GM18517 (cell line): ENCODE results near the gene NPIPB6.
"Not testable (repeated sequence)": the region's sequence is repeated elsewhere in the genome, so short reads cannot be mapped to it uniquely, and the experiment has no call there.

Experiments used
- ATAC-seq: cut with Tn5 transposase; IDR thresholded peaks from one replicate; pipeline ENCODE4 v1.9.1; 2021; ENCODE audit warnings: mild to moderate bottlenecking, moderate library complexity; ENCODE audit not compliant: unreplicated experiment

The NPIPB6 gene

GRCh38 chr16:28363408-28363807, at the start of gene NPIPB6:
Gene NPIPB6, minus strand, starts transcription at chr16:28363508. Its CDS starts 686 bp downstream, at chr16:28362822.
- not testable (repeated sequence) for ATAC-seq

GRCh38 chr16:28403220-28404072, 40.1 kb upstream of the NPIPB6 start, which contains the start of gene EIF3CL:
Gene EIF3CL, minus strand, starts transcription at chr16:28403841. Its CDS starts 223 bp downstream, at chr16:28403618.
- ATAC-seq = peak; percentile 94

- not testable (repeated sequence) for ATAC-seq
These were observed 28.7 kb upstream of the NPIPB6 start for GRCh38 chr16:28392054-28392453.

- not testable (repeated sequence) for ATAC-seq
These were observed 19.0 kb upstream of the NPIPB6 start for GRCh38 chr16:28382177-28382867.

GRCh38 chr16:28377822-28378221, 14.5 kb upstream of the NPIPB6 start:
- not testable (repeated sequence) for ATAC-seq

- not testable (repeated sequence) for ATAC-seq
These were observed 13.9 kb upstream of the NPIPB6 start for GRCh38 chr16:28377108-28377625.

- ATAC-seq = not testable (repeated sequence)
These were observed 11.8 kb upstream of the NPIPB6 start for GRCh38 chr16:28375115-28375514.

- ATAC-seq = not testable (repeated sequence)
These were observed 11.0 kb upstream of the NPIPB6 start for GRCh38 chr16:28374281-28374680.

GRCh38 chr16:28367926-28368325, 4.6 kb upstream of the NPIPB6 start:
- not testable (repeated sequence) for ATAC-seq

- peak; percentile 79 for ATAC-seq
These were observed 1.2 kb upstream of the NPIPB6 start for GRCh38 chr16:28364268-28365173.

GRCh38 chr16:28362600-28362999, 708 bp downstream of the NPIPB6 start:
- ATAC-seq = not testable (repeated sequence)

GRCh38 chr16:28338230-28338629, 25.1 kb downstream of the NPIPB6 start:
- ATAC-seq = not testable (repeated sequence)

- ATAC-seq = not testable (repeated sequence)
These were observed 26.2 kb downstream of the NPIPB6 start for GRCh38 chr16:28336940-28337710.

- not testable (repeated sequence) for ATAC-seq
These were observed 27.6 kb downstream of the NPIPB6 start for GRCh38 chr16:28335678-28336077.

GRCh38 chr16:28332632-28333031, 30.7 kb downstream of the NPIPB6 start:
- not testable (repeated sequence) for ATAC-seq

GRCh38 chr16:28330981-28331380, 32.3 kb downstream of the NPIPB6 start:
- not testable (repeated sequence) for ATAC-seq

GRCh38 chr16:28330232-28330631, 33.1 kb downstream of the NPIPB6 start:
- not testable (repeated sequence) for ATAC-seq

GRCh38 chr16:28326881-28327610, 36.3 kb downstream of the NPIPB6 start:
- no peak for ATAC-seq

- ATAC-seq = no peak
These were observed 38.4 kb downstream of the NPIPB6 start for GRCh38 chr16:28324887-28325279.
